Measurements from ENCODE around the gene QPRT. TPM values are rescaled to one million over a fixed set of nuclear protein-coding genes. Genes with fewer than 3 reads are reported as not detected.
A peak's percentile ranks its signal among the peaks of the same experiment; 100 is the strongest.

QPRT gene
- total and polyA plus RNA-seq, 2 donors (not counting 3 experiments of a cell fraction or from before 2014, with no cell fraction given): 0.40 to 0.44 TPM

GRCh38 chr16:29644973-29645693 lies 33.8 kb upstream of the QPRT start:
- H4K20me1 ChIP-seq (replicated peaks; ENCODE audit: control insufficient read depth, extremely low read depth, insufficient read depth, low read length): no peaks in the 10 kb centered on the region
- no peak for FAIRE-seq
- H3K4me3 ChIP-seq (replicated peaks in 1 of 3; ENCODE audit: insufficient read depth in 1 of 3, low read depth in 1 of 3, low read length in 3 of 3): no peak overlapping the region
- H3K36me3 ChIP-seq (ENCODE audit: control insufficient read depth in 2 of 2, extremely low read depth in 1 of 2, insufficient read depth in 2 of 2, low read length in 2 of 2): no peaks in the 10 kb centered on the region
- no peak for TF ChIP-seq GATA2 (IDR thresholded peaks at IDR 0.05; ENCODE audit: insufficient read depth, insufficient read length, low read depth, low read length)
- no peak for TF ChIP-seq MYC (IDR thresholded peaks at IDR 0.05; ENCODE audit: low read depth, low read length)
- no peak for TF ChIP-seq POLR2A (IDR thresholded peaks at IDR 0.05; ENCODE audit: low read depth, low read length)
- TF ChIP-seq CTCF (IDR thresholded peaks at IDR 0.05; ENCODE audit: extremely low read depth in 1 of 2, insufficient read depth in 1 of 2, low read depth in 1 of 2, low read length in 2 of 2): no peak
- no peak for TF ChIP-seq JUN (IDR thresholded peaks at IDR 0.05; ENCODE audit: borderline replicate concordance, insufficient read depth, insufficient read length, low read depth)
- no peak for TF ChIP-seq EZH2 (IDR thresholded peaks at IDR 0.05; ENCODE audit: borderline replicate concordance, low read depth, low read length, severe bottlenecking)
- no peak for TF ChIP-seq POLR2AphosphoS5 (IDR thresholded peaks at IDR 0.05; ENCODE audit: insufficient read depth, low read depth, low read length)
- TF ChIP-seq FOS (IDR thresholded peaks at IDR 0.05; ENCODE audit: borderline replicate concordance, insufficient read depth, low read length): no peak
- TF ChIP-seq, protein P1, sequence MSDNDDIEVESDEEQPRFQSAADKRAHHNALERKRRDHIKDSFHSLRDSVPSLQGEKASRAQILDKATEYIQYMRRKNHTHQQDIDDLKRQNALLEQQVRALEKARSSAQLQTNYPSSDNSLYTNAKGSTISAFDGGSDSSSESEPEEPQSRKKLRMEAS (IDR thresholded peaks at IDR 0.05; ENCODE audit: insufficient read depth, insufficient read length): no peak
- H3K79me2 ChIP-seq (ENCODE audit: control insufficient read depth, insufficient read depth, low read length): no peaks in the 10 kb centered on the region
- CTCF ChIA-PET: no interaction called here
- no peaks in the 10 kb centered on the region for H3K9me1 ChIP-seq (replicated peaks; ENCODE audit: control insufficient read depth, extremely low read depth, insufficient read depth, low read length)
- H3K27ac ChIP-seq (ENCODE audit: insufficient read depth, low read depth, low read length): no peak overlapping the region
- no TSS peak for BruUV-seq (replicated peaks)
- no peak for DNase-seq (ENCODE audit: low read depth, low spot score)
- H3K4me1 ChIP-seq (ENCODE audit: control insufficient read depth, extremely low read depth, insufficient read depth, low read length): no peaks in the 10 kb centered on the region
- H3K9me3 ChIP-seq (replicated peaks; ENCODE audit: control insufficient read depth, insufficient read depth, low read length): no peaks in the 10 kb centered on the region
- no peak overlapping the region for H3K9ac ChIP-seq (replicated peaks; ENCODE audit: extremely low read depth, insufficient read depth, low read length)
- POLR2A ChIA-PET: no interaction called here
- peak overlapping the region; percentile 51 for H2AFZ ChIP-seq (ENCODE audit: low read depth, low read length)
- no peak overlapping the region for H3K4me2 ChIP-seq (ENCODE audit: insufficient read depth, low read length)
- intact Hi-C loops (cut with micrococcal nuclease) (no loop called here), dilution Hi-C loops (cut with MboI; ENCODE audit: extremely low pct_ligation_motif_present, low sequenced_read_pairs) (no loop called here)
- H3K27me3 ChIP-seq (ENCODE audit: control insufficient read depth in 2 of 2, insufficient read depth in 2 of 2, low read length in 2 of 2): peaks cover 0 to 6% of the 10 kb centered on the region in 2 experiments

All from endothelial cell of umbilical vein (primary cell).